CD4-positive, alpha-beta memory T cell (primary cell): Measurements from ENCODE around the gene CNBP. TPM values are rescaled to one million over a fixed set of nuclear protein-coding genes. Genes with fewer than 3 reads are reported as not detected.
"Not testable (repeated sequence)": the region's sequence is repeated elsewhere in the genome, so short reads cannot be mapped to it uniquely, and the experiment has no call there.

ENCODE experiments used
- CTCF ChIA-PET: fragments of 350-600 bp; sonication (Branson Sonifier 250); formaldehyde crosslinking; loops from one replicate; lab custom pipeline; 2021; ENCODE audit warnings: inconsistent platforms; ENCODE audit not compliant: partially characterized antibody; lab: Charles Lee
- POLR2A ChIA-PET: fragments of 350-600 bp; sonication (Branson Sonifier 250); formaldehyde crosslinking; loops from one replicate; lab custom pipeline; 2021; ENCODE audit not compliant: partially characterized antibody; lab: Charles Lee
- DNase-seq, 5 donors: peaks; one replicate each; pipeline versions ENCODE4 v3.0.0 to v3.0.0-alpha.2; 2020 to 2022; ENCODE audit warnings: mixed read lengths in 1 of 5
- H3K27ac ChIP-seq: one replicate; pipeline ENCODE4 v1.7.0; 2013; ENCODE audit warnings: low read depth, low read length
- H3K27me3 ChIP-seq: 2 replicates; pipeline ENCODE4 v1.7.0; 2013; ENCODE audit warnings: mild to moderate bottlenecking, low read length, moderate library complexity; ENCODE audit not compliant: insufficient read depth
- H3K36me3 ChIP-seq: 2 replicates; pipeline ENCODE4 v1.7.0; 2013; ENCODE audit warnings: mild to moderate bottlenecking, low read length, moderate library complexity; ENCODE audit not compliant: insufficient read depth
- H3K4me1 ChIP-seq: 2 replicates; pipeline ENCODE4 v1.7.0; 2013; ENCODE audit warnings: mild to moderate bottlenecking, low read length, moderate library complexity; ENCODE audit not compliant: insufficient read depth
- H3K4me3 ChIP-seq, 2 donors: one replicate each; pipeline ENCODE4 v1.7.0; 2013; ENCODE audit warnings: low read length in 2 of 2, mild to moderate bottlenecking in 1 of 2
- H3K9me3 ChIP-seq, 2 donors: one replicate each; pipeline ENCODE4 v1.7.0; 2013; ENCODE audit warnings: low read length in 2 of 2, control low read depth in 1 of 2; ENCODE audit not compliant: control insufficient read depth in 1 of 2
- H3K27ac Mint-ChIP-seq, 7 donors: one replicate each; pipeline ENCODE4 v1.8.0; 2020 to 2021; ENCODE audit warnings: mixed read lengths in 7 of 7, mild to moderate bottlenecking in 6 of 7, inconsistent platforms in 3 of 7, moderate library complexity in 3 of 7
- H3K27me3 Mint-ChIP-seq, 2 donors: one replicate each; pipeline ENCODE4 v1.8.0; 2020 to 2021; ENCODE audit warnings: mixed read lengths in 2 of 2
- H3K36me3 Mint-ChIP-seq, 2 donors: one replicate each; pipeline ENCODE4 v1.8.0; 2020 to 2021; ENCODE audit warnings: mixed read lengths in 2 of 2, inconsistent platforms in 1 of 2, mild to moderate bottlenecking in 1 of 2
- H3K4me1 Mint-ChIP-seq, 4 donors: one replicate each; pipeline ENCODE4 v1.8.0; 2020 to 2021; ENCODE audit warnings: mixed read lengths in 4 of 4, mild to moderate bottlenecking in 1 of 4
- H3K4me3 Mint-ChIP-seq, 8 donors: one replicate each; pipeline ENCODE4 v1.8.0; 2020 to 2021; ENCODE audit warnings: mixed read lengths in 8 of 8, mild to moderate bottlenecking in 7 of 8, moderate library complexity in 6 of 8, inconsistent platforms in 3 of 8
- H3K9me3 Mint-ChIP-seq, 8 donors: one replicate each; pipeline ENCODE4 v1.8.0; 2020 to 2021; ENCODE audit warnings: mixed read lengths in 8 of 8, mild to moderate bottlenecking in 5 of 8, inconsistent platforms in 3 of 8, moderate library complexity in 1 of 8
- intact Hi-C: fragments of 100-400 bp; cut with micrococcal nuclease; formaldehyde crosslinking; loops from one replicate; pipeline ENCODE4 v1.15.1; 2023
- polyA plus RNA-seq, 2 donors: library from polyadenylated mRNA; unstranded; fragments of 300-500 nt; fragmentation: Illumina TruSeq; gene quantifications; one replicate each; pipeline ENCODE4 v1.2.3, GENCODE V29; 2021
- total RNA-seq, 2 experiments: library from RNA; stranded (reverse); gene quantifications; one replicate each; pipeline ENCODE4 v1.2.3, GENCODE V29; 2021

CNBP gene
- total and polyA plus RNA-seq, 4 experiments from 2014 or later, result 369 to 1,608 (median 669) TPM

GRCh38 chr3:129162729-129163579, 20.7 kb downstream of the CNBP start:
- Histone ChIP-seq H3K36me3 (peaks cover 22% of the 10 kb centered on the region), H3K27me3 (no peaks in the 10 kb centered on the region), H3K27ac (no peak overlapping the region), H3K4me3 (no peak overlapping the region), H3K9me3 (no peaks in the 10 kb centered on the region), H3K4me1 (peaks cover 23% of the 10 kb centered on the region)
- ChIA-PET CTCF (interaction anchor here (0.6 to 2.8 kb wide), 18 partner anchors 8 to 1014 kb away, joined by 3 to 18 read pairs (median 6); partner anchors contain the start of gene RAB43), POLR2A (interaction anchor here (0.9 to 3.0 kb wide), 17 partner anchors 8 to 482 kb away, joined by 3 to 22 read pairs (median 5); partner anchors contain the start of genes COPG1 and HMCES)
- Mint-ChIP-seq H3K9me3 (peaks cover 0 to 9% (median 0%) of the 10 kb centered on the region in 8 donors), H3K4me1 (peaks cover 27 to 63% (median 38%) of the 10 kb centered on the region in 4 donors), H3K4me3 (peak overlapping the region; percentile 17 to 100 (median 65)), H3K27me3 (no peaks in the 10 kb centered on the region), H3K36me3 (peaks cover 15 to 49% of the 10 kb centered on the region in 2 donors), H3K27ac (peak overlapping the region; percentile 81 to 100 (median 99))
- DNase-seq, result no peak
- intact Hi-C loops, result no loop called here

GRCh38 chr3:129161860-129162271, 21.8 kb downstream of the CNBP start:
- peaks cover 23% of the 10 kb centered on the region for H3K4me1 ChIP-seq
- Mint-ChIP-seq H3K27ac (peak overlapping the region; percentile 98 to 100 (median 99)), H3K9me3 (peaks cover 0 to 9% (median 0%) of the 10 kb centered on the region in 8 donors), H3K36me3 (peaks cover 7 to 45% of the 10 kb centered on the region in 2 donors), H3K4me3 (peak overlapping the region; percentile 96 to 100 (median 97)), H3K27me3 (no peaks in the 10 kb centered on the region), H3K4me1 (peaks cover 25 to 63% (median 37%) of the 10 kb centered on the region in 4 donors)
- ChIA-PET CTCF (interaction anchor here (0.6 to 2.8 kb wide), 19 partner anchors 9 to 1013 kb away, joined by 3 to 18 read pairs (median 5); partner anchors contain the start of gene RAB43), POLR2A (interaction anchor here (0.6 to 3.0 kb wide), 21 partner anchors 10 to 512 kb away, joined by 3 to 22 read pairs (median 5); partner anchors contain the start of genes HMCES and RPN1)
- H3K27me3 ChIP-seq, result no peaks in the 10 kb centered on the region
- H3K9me3 ChIP-seq, result no peaks in the 10 kb centered on the region
- intact Hi-C loops, result loop anchor here (1.0 kb wide), 7 partner anchors 22 to 545 kb away; partner anchors contain the start of genes COPG1 and HMCES
- H3K4me3 ChIP-seq, result peak overlapping the region; percentile 75 to 94
- H3K27ac ChIP-seq, result peak overlapping the region; percentile 97
- peak in 2 of 5 donors; percentile 13 to 56 for DNase-seq
- peaks cover 11% of the 10 kb centered on the region for H3K36me3 ChIP-seq

GRCh38 chr3:129160891-129161859, 22.5 kb downstream of the CNBP start, which contains the start of gene ISY1:
TSS of gene ISY1 (minus strand) at chr3:129161063. CDS start at chr3:129160975, 88 bp downstream.
- peaks cover 11% of the 10 kb centered on the region for H3K36me3 ChIP-seq
- ChIA-PET POLR2A (interaction anchor here (0.6 to 3.0 kb wide), 23 partner anchors 10 to 511 kb away, joined by 3 to 22 read pairs (median 5); partner anchors contain the start of genes COPG1, HMCES and RPN1), CTCF (interaction anchor here (0.9 to 2.8 kb wide), 17 partner anchors 8 to 238 kb away, joined by 3 to 18 read pairs (median 5); partner anchors contain the start of gene RAB43)
- Mint-ChIP-seq H3K27ac (peak within 1 kb of the TSS; percentile 98 to 100 (median 99)), H3K27me3 (no peaks in the 10 kb centered on the region), H3K9me3 (peaks cover 0 to 9% (median 0%) of the 10 kb centered on the region in 8 donors), H3K36me3 (peaks cover 8 to 45% of the 10 kb centered on the region in 2 donors), H3K4me3 (peak within 1 kb of the TSS; percentile 96 to 100 (median 97)), H3K4me1 (peaks cover 24 to 59% (median 37%) of the 10 kb centered on the region in 4 donors)
- H3K27me3 ChIP-seq, result no peaks in the 10 kb centered on the region
- no peaks in the 10 kb centered on the region for H3K9me3 ChIP-seq
- peak within 1 kb of the TSS; percentile 97 for H3K27ac ChIP-seq
- peak; percentile 90 to 93 (median 92) for DNase-seq
- H3K4me1 ChIP-seq, result peaks cover 23% of the 10 kb centered on the region
- intact Hi-C loops, result loop anchor here (1.0 kb wide), 7 partner anchors 23 to 544 kb away; partner anchors contain the start of genes COPG1 and HMCES
- H3K4me3 ChIP-seq, result peak within 1 kb of the TSS; percentile 75 to 94

GRCh38 chr3:129144786-129145185, 38.9 kb downstream of the CNBP start:
- peaks cover 0 to 4% (median 3%) of the 10 kb centered on the region in 4 donors for H3K4me1 Mint-ChIP-seq
- H3K36me3 ChIP-seq, result peaks cover 15% of the 10 kb centered on the region
- DNase-seq, result no peak
- no peak overlapping the region for H3K27ac Mint-ChIP-seq
- H3K9me3 ChIP-seq, result no peaks in the 10 kb centered on the region
- H3K36me3 Mint-ChIP-seq, result peaks cover 25 to 46% of the 10 kb centered on the region in 2 donors
- CTCF ChIA-PET, result interaction anchor here (0.8 to 1.7 kb wide), 3 partner anchors 91 to 101 kb away, joined by 4 to 5 read pairs (median 4); no protein-coding TSS in a partner anchor
- intact Hi-C loops, result no loop called here
- H3K9me3 Mint-ChIP-seq, result no peaks in the 10 kb centered on the region
- H3K4me3 ChIP-seq, result no peak overlapping the region
- H3K27me3 Mint-ChIP-seq, result no peaks in the 10 kb centered on the region
- no peak overlapping the region for H3K27ac ChIP-seq
- POLR2A ChIA-PET, result interaction anchor here (0.7 to 2.8 kb wide), 3 partner anchors 23 to 44 kb away, joined by 3 to 16 read pairs (median 3); partner anchors contain the start of gene RAB43
- H3K4me3 Mint-ChIP-seq, result no peak overlapping the region
- no peaks in the 10 kb centered on the region for H3K4me1 ChIP-seq
- H3K27me3 ChIP-seq, result no peaks in the 10 kb centered on the region

- H3K27me3 Mint-ChIP-seq, H3K27ac Mint-ChIP-seq, H3K9me3 ChIP-seq, H3K9me3 Mint-ChIP-seq, H3K4me1 ChIP-seq, H3K4me3 ChIP-seq, H3K27me3 ChIP-seq, H3K4me3 Mint-ChIP-seq, H3K4me1 Mint-ChIP-seq, H3K27ac ChIP-seq, DNase-seq, intact Hi-C loops: not testable (repeated sequence)
- H3K36me3 Mint-ChIP-seq, result peaks cover 20 to 43% of the 10 kb centered on the region in 2 donors
- POLR2A ChIA-PET, result interaction anchor here (0.9 kb wide), 1 partner anchor 43 kb away, joined by 3 read pairs; the partner anchor contains the start of gene CNBP
- CTCF ChIA-PET, result interaction anchor here (1.0 to 1.2 kb wide), 2 partner anchors 14 to 20 kb away, joined by 3 read pairs; no protein-coding TSS in a partner anchor
- peaks cover 16% of the 10 kb centered on the region for H3K36me3 ChIP-seq
Measured at GRCh38 chr3:129141011-129141410, 42.7 kb downstream of the CNBP start.

- POLR2A ChIA-PET, result no interaction called here
- Histone ChIP-seq H3K9me3 (no peaks in the 10 kb centered on the region), H3K27me3 (no peaks in the 10 kb centered on the region), H3K27ac (no peak overlapping the region), H3K4me3 (no peak overlapping the region), H3K4me1 (no peaks in the 10 kb centered on the region), H3K36me3 (peaks cover 16% of the 10 kb centered on the region)
- DNase-seq, result no peak
- Mint-ChIP-seq H3K27ac (no peak overlapping the region), H3K4me3 (no peak overlapping the region), H3K9me3 (no peaks in the 10 kb centered on the region), H3K36me3 (peaks cover 13 to 35% of the 10 kb centered on the region in 2 donors), H3K27me3 (no peaks in the 10 kb centered on the region), H3K4me1 (no peaks in the 10 kb centered on the region)
- intact Hi-C loops, result no loop called here
- CTCF ChIA-PET, result interaction anchor here (1.7 kb wide), 1 partner anchor 169 kb away, joined by 4 read pairs; no protein-coding TSS in a partner anchor
Measured at GRCh38 chr3:129139911-129140310, 43.8 kb downstream of the CNBP start.
